GM19025 (cell line): ENCODE data around the gene NOS1AP.

ENCODE experiments used
- ATAC-seq: cut with Tn5 transposase; IDR thresholded peaks from one replicate; pipeline ENCODE4 v1.9.1; 2021; ENCODE audit warnings: mild to moderate bottlenecking, low read depth, moderate library complexity; ENCODE audit not compliant: unreplicated experiment

NOS1AP gene

GRCh38 chr1:162372159-162373071 lies 302.9 kb downstream of the NOS1AP start:
- ATAC-seq: no peak

- ATAC-seq: no peak
These were observed 303.6 kb downstream of the NOS1AP start for GRCh38 chr1:162373072-162373427.

GRCh38 chr1:162373541-162374260 lies 304.2 kb downstream of the NOS1AP start:
- no peak for ATAC-seq

GRCh38 chr1:162374406-162374805 lies 304.9 kb downstream of the NOS1AP start:
- no peak for ATAC-seq

GRCh38 chr1:162375463-162375862 lies 306.0 kb downstream of the NOS1AP start:
- ATAC-seq: no peak

- ATAC-seq: no peak
These were observed 307.2 kb downstream of the NOS1AP start, which contains the start of gene SPATA46 for GRCh38 chr1:162376691-162377090. Gene SPATA46, minus strand, starts transcription at chr1:162376854. Its CDS starts 64 bp downstream, at chr1:162376790.

GRCh38 chr1:162380061-162380846 lies 310.8 kb downstream of the NOS1AP start:
- ATAC-seq: no peak

GRCh38 chr1:162381383-162381782 lies 311.9 kb downstream of the NOS1AP start, which contains the start of gene C1orf226:
Gene C1orf226, plus strand, starts transcription at chr1:162381728. Its CDS starts 174 bp downstream, at chr1:162381902.
- no peak for ATAC-seq

GRCh38 chr1:162381941-162382750 lies 312.7 kb downstream of the NOS1AP start:
- no peak for ATAC-seq

GRCh38 chr1:162383091-162383490 lies 313.6 kb downstream of the NOS1AP start:
- ATAC-seq: no peak

GRCh38 chr1:162383516-162383915 lies 314.0 kb downstream of the NOS1AP start:
- ATAC-seq: no peak

GRCh38 chr1:162384116-162384515 lies 314.6 kb downstream of the NOS1AP start:
- ATAC-seq: no peak

- ATAC-seq: no peak
These were observed 315.2 kb downstream of the NOS1AP start for GRCh38 chr1:162384601-162385279.

GRCh38 chr1:162385280-162385623 lies 315.8 kb downstream of the NOS1AP start:
- ATAC-seq: no peak

GRCh38 chr1:162385702-162386101 lies 316.2 kb downstream of the NOS1AP start:
- no peak for ATAC-seq

- ATAC-seq: no peak
These were observed 317.1 kb downstream of the NOS1AP start for GRCh38 chr1:162386292-162387225.

GRCh38 chr1:162387226-162388082 lies 318.0 kb downstream of the NOS1AP start:
- ATAC-seq: no peak
